ENCODE results near the gene QSOX2. TPM values are rescaled to one million over a fixed set of nuclear protein-coding genes. Genes with fewer than 3 reads are reported as not detected.

The QSOX2 gene
- total RNA-seq, 2 donors from 2014 or later = 7.2 to 13.5 TPM

DNA sequence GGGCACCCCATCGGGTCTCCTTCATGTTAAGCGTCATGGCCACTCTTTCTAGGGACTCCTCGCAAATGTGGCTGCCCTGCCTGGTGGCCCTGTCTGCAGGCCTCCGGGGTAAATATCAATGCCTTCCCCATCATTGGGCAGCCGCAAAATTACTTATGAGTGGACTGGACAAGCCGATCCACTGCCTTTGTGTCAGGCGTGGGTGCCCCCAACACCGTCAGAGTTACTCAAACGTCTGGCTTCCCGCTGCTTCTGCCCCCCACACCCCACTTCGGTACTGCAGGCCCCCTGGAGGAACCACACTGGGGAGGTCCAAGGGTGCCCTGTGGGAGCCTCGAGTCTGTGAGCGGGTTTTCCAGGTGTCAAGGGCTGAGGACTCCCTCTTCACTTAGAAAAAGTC is 44.4 kb downstream of the QSOX2 start:
- no peak for DNase-seq (ENCODE audit: low spot score)
- H3K4me1 ChIP-seq (ENCODE audit: control insufficient read depth in 1 of 2, low read depth in 2 of 2) = no peaks in the 10 kb centered on the region
- ATAC-seq (ENCODE audit: insufficient number of reproducible peaks, low FRiP score, low read depth) = no peak
- H3K4me3 ChIP-seq = no peak overlapping the region
- no peaks in the 10 kb centered on the region for H3K9me3 ChIP-seq
- TF ChIP-seq, protein P1, sequence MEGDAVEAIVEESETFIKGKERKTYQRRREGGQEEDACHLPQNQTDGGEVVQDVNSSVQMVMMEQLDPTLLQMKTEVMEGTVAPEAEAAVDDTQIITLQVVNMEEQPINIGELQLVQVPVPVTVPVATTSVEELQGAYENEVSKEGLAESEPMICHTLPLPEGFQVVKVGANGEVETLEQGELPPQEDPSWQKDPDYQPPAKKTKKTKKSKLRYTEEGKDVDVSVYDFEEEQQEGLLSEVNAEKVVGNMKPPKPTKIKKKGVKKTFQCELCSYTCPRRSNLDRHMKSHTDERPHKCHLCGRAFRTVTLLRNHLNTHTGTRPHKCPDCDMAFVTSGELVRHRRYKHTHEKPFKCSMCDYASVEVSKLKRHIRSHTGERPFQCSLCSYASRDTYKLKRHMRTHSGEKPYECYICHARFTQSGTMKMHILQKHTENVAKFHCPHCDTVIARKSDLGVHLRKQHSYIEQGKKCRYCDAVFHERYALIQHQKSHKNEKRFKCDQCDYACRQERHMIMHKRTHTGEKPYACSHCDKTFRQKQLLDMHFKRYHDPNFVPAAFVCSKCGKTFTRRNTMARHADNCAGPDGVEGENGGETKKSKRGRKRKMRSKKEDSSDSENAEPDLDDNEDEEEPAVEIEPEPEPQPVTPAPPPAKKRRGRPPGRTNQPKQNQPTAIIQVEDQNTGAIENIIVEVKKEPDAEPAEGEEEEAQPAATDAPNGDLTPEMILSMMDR (IDR thresholded peaks at IDR 0.05) = no peak
- no peak overlapping the region for H3K27ac ChIP-seq
- no peaks in the 10 kb centered on the region for H3K36me3 ChIP-seq
- H3K27me3 ChIP-seq (replicated peaks; ENCODE audit: insufficient read depth) = peaks cover 27% of the 10 kb centered on the region

GRCh38 chr9:136200424-136200823 is 45.2 kb downstream of the QSOX2 start:
- DNase-seq (ENCODE audit: low spot score) (no peak), ATAC-seq (ENCODE audit: insufficient number of reproducible peaks, low FRiP score, low read depth) (no peak)
- Histone ChIP-seq H3K4me1 (ENCODE audit: control insufficient read depth in 1 of 2, low read depth in 2 of 2) (no peaks in the 10 kb centered on the region), H3K27ac (no peak overlapping the region), H3K27me3 (replicated peaks; ENCODE audit: insufficient read depth) (peaks cover 27% of the 10 kb centered on the region), H3K9me3 (no peaks in the 10 kb centered on the region), H3K4me3 (no peak overlapping the region), H3K36me3 (no peaks in the 10 kb centered on the region)
- TF ChIP-seq, protein P1 (IDR thresholded peaks at IDR 0.05) = no peak

DNA sequence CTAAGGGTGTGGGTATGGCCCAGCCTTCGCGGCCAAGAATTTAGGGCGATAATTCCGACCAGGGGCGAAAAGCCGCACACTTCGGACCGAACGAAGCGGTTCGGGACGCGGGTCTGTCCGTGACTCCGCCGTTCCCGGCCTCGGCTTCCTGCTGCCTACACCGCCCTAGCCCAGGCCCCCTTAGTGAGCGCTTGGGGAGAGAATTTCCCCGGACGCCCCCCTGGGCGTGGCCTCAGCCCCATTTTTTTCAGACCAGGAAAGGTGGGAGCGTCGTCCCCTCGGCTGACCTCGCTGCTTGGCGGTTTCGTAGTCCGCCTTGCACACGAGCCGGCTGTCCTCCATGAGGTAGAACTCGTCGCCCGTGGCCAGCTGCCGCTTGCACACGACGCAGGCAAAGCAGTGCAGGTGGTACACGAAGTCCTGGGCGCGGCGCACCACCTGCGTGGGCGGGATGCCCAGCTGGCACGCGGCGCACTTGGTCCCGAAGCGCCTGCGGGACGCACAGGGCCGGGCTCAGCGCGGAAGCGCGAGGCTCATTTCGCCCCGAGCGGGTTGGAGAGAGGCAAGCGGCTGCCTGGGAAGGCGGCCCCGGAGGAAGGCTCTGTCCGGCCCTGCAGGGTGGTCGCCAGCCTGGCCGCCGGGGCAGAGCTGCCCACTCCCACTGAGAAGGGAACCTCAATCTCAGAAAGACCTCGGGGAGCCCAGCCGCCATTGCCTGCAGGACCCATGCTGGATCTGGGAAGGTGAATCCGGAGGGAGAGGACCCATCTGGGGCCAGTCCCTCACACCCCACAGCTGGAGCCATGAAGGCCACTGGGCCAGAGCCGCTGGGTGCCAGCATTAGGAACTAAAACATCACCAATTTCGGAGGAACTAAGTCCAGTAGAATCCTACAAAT is 46.0 kb downstream of the QSOX2 start:
- Histone ChIP-seq H3K27ac (no peak overlapping the region), H3K4me3 (no peak overlapping the region), H3K27me3 (replicated peaks; ENCODE audit: insufficient read depth) (peaks cover 26% of the 10 kb centered on the region), H3K9me3 (no peaks in the 10 kb centered on the region), H3K36me3 (no peaks in the 10 kb centered on the region), H3K4me1 (ENCODE audit: control insufficient read depth in 1 of 2, low read depth in 2 of 2) (no peaks in the 10 kb centered on the region)
- TF ChIP-seq, protein P1 (IDR thresholded peaks at IDR 0.05) = no peak
- no peak for DNase-seq (ENCODE audit: low spot score)
- no peak for ATAC-seq (ENCODE audit: insufficient number of reproducible peaks, low FRiP score, low read depth)

DNA sequence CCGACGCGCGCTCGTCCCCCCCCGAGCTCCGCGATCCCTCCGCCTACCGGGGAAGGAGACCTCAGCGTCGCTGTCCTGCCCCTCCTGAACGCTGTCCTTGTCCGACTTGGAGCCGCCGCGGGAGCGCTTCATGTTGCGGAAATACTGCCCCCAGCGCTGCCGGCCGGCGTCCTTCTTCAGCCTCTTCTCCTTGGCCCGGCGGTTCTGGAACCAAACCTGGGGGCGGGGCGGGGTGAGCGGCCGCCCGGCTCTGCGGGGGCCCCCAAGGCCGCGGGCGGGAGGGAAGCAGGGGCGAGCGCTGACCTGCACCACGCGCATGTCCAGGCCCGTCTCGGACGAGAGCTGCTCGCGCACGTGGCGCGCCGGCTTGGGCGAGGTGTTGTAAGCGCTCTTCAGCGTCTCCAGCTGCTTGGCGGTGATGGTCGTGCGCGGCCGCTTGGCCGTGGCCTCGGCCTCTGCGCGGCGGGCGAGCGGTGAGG is 47.0 kb downstream of the QSOX2 start:
- Histone ChIP-seq H3K9me3 (no peaks in the 10 kb centered on the region), H3K36me3 (no peaks in the 10 kb centered on the region), H3K4me1 (ENCODE audit: control insufficient read depth in 1 of 2, low read depth in 2 of 2) (no peaks in the 10 kb centered on the region), H3K27me3 (replicated peaks; ENCODE audit: insufficient read depth) (peaks cover 16% of the 10 kb centered on the region), H3K4me3 (no peak overlapping the region), H3K27ac (no peak overlapping the region)
- DNase-seq (ENCODE audit: low spot score) (no peak), ATAC-seq (ENCODE audit: insufficient number of reproducible peaks, low FRiP score, low read depth) (no peak)
- TF ChIP-seq, protein P1 (IDR thresholded peaks at IDR 0.05) = no peak

- TF ChIP-seq, protein P1 (IDR thresholded peaks at IDR 0.05) = no peak
- ATAC-seq (ENCODE audit: insufficient number of reproducible peaks, low FRiP score, low read depth) (no peak), DNase-seq (ENCODE audit: low spot score) (no peak)
- H3K36me3 ChIP-seq = no peaks in the 10 kb centered on the region
- no peak overlapping the region for H3K4me3 ChIP-seq
- H3K9me3 ChIP-seq = no peaks in the 10 kb centered on the region
- no peak overlapping the region for H3K27ac ChIP-seq
- peaks cover 15% of the 10 kb centered on the region for H3K27me3 ChIP-seq (replicated peaks; ENCODE audit: insufficient read depth)
- H3K4me1 ChIP-seq (ENCODE audit: control insufficient read depth in 1 of 2, low read depth in 2 of 2) = no peaks in the 10 kb centered on the region
Observed at GRCh38 chr9:136197930-136198604, 47.5 kb downstream of the QSOX2 start.
